ENCODE data around the gene TRIM17.
A peak's percentile ranks its signal among the peaks of the same experiment; 100 is the strongest.

The TRIM17 gene

DNA sequence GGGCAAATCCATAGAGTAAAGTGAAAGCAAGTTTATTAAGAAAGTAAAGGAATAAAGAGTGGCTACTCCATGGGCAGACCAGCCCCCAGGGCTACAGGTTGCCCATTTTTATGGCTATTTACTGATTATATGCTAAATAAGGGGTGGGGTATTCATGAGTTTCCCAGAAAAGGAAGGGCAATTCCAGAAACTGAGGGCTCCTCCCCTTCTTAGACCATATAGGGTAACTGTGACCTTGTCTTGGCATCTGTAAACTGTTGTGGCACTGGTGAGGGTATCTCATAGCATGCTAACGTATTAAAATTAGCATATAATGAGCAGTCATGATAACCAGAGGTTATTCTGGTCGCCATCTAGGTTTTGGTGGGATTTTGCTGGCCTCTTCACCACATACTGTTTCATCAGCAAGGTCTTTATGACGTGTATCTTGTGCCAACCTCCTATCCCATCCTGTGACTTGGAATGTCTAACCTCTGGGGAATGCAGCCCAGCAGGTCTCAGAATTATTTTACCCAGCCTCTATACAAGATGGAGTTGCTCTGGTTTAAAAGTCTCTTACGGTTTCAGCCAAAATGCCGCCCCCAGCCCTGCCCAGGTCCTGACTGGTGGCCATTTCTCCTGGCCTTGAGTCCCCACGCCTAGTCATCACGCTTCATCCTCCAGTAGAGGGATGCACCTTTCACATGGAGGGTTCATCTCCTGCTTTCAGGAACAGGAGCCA is 982 bp upstream of the TRIM17 start:
- Mint-ChIP-seq H3K4me1 (peaks cover 14% of the 10 kb centered on the region), H3K9me3 (peaks cover 4% of the 10 kb centered on the region), H3K27ac (no peak overlapping the region), H3K36me3 (peaks cover 5% of the 10 kb centered on the region), H3K4me3 (no peak overlapping the region), H3K27me3 (peaks cover 37% of the 10 kb centered on the region)
- DNase-seq (ENCODE audit: low spot score in 2 of 2) = no peak
- no peak for ATAC-seq (ENCODE audit: low read depth)

- peaks cover 14% of the 10 kb centered on the region for H3K4me1 Mint-ChIP-seq
- no peak for ATAC-seq (ENCODE audit: low read depth)
- H3K27me3 Mint-ChIP-seq = peaks cover 33% of the 10 kb centered on the region
- peak overlapping the region; percentile 32 for H3K4me3 Mint-ChIP-seq
- H3K27ac Mint-ChIP-seq = no peak overlapping the region
- H3K9me3 Mint-ChIP-seq = peaks cover 4% of the 10 kb centered on the region
- no peak for DNase-seq (ENCODE audit: low spot score in 2 of 2)
- peaks cover 2% of the 10 kb centered on the region for H3K36me3 Mint-ChIP-seq
Observed at GRCh38 chr1:228417061-228417460, 400 bp upstream of the TRIM17 start.

GRCh38 chr1:228415853-228416216 is 826 bp downstream of the TRIM17 start:
- peaks cover 2% of the 10 kb centered on the region for H3K9me3 Mint-ChIP-seq
- peaks cover 27% of the 10 kb centered on the region for H3K27me3 Mint-ChIP-seq
- no peak for ATAC-seq (ENCODE audit: low read depth)
- no peak for DNase-seq (ENCODE audit: low spot score in 2 of 2)
- peaks cover 14% of the 10 kb centered on the region for H3K4me1 Mint-ChIP-seq
- H3K4me3 Mint-ChIP-seq = peak overlapping the region; percentile 45
- H3K27ac Mint-ChIP-seq = no peak overlapping the region
- peaks cover 2% of the 10 kb centered on the region for H3K36me3 Mint-ChIP-seq

- Mint-ChIP-seq H3K4me1 (peaks cover 17% of the 10 kb centered on the region), H3K27me3 (peaks cover 26% of the 10 kb centered on the region), H3K9me3 (peaks cover under 1% of the 10 kb centered on the region), H3K27ac (no peak overlapping the region), H3K36me3 (peaks cover under 1% of the 10 kb centered on the region), H3K4me3 (no peak overlapping the region)
- DNase-seq (ENCODE audit: low spot score in 2 of 2) = no peak
- ATAC-seq (ENCODE audit: low read depth) = no peak
Observed at GRCh38 chr1:228415221-228415620, 1.4 kb downstream of the TRIM17 start.

GRCh38 chr1:228414511-228415211 is 2.0 kb downstream of the TRIM17 start:
- H3K27ac Mint-ChIP-seq = no peak overlapping the region
- ATAC-seq (ENCODE audit: low read depth) = no peak
- H3K27me3 Mint-ChIP-seq = peaks cover 22% of the 10 kb centered on the region
- no peak overlapping the region for H3K4me3 Mint-ChIP-seq
- no peaks in the 10 kb centered on the region for H3K9me3 Mint-ChIP-seq
- H3K4me1 Mint-ChIP-seq = peaks cover 17% of the 10 kb centered on the region
- no peak for DNase-seq (ENCODE audit: low spot score in 2 of 2)
- no peaks in the 10 kb centered on the region for H3K36me3 Mint-ChIP-seq

GRCh38 chr1:228413241-228414010 is 3.2 kb downstream of the TRIM17 start:
- no peaks in the 10 kb centered on the region for H3K9me3 Mint-ChIP-seq
- no peaks in the 10 kb centered on the region for H3K36me3 Mint-ChIP-seq
- H3K27me3 Mint-ChIP-seq = peaks cover 19% of the 10 kb centered on the region
- no peak overlapping the region for H3K4me3 Mint-ChIP-seq
- peaks cover 20% of the 10 kb centered on the region for H3K4me1 Mint-ChIP-seq
- DNase-seq (ENCODE audit: low spot score in 2 of 2) = no peak
- H3K27ac Mint-ChIP-seq = no peak overlapping the region
- ATAC-seq (ENCODE audit: low read depth) = no peak

DNA sequence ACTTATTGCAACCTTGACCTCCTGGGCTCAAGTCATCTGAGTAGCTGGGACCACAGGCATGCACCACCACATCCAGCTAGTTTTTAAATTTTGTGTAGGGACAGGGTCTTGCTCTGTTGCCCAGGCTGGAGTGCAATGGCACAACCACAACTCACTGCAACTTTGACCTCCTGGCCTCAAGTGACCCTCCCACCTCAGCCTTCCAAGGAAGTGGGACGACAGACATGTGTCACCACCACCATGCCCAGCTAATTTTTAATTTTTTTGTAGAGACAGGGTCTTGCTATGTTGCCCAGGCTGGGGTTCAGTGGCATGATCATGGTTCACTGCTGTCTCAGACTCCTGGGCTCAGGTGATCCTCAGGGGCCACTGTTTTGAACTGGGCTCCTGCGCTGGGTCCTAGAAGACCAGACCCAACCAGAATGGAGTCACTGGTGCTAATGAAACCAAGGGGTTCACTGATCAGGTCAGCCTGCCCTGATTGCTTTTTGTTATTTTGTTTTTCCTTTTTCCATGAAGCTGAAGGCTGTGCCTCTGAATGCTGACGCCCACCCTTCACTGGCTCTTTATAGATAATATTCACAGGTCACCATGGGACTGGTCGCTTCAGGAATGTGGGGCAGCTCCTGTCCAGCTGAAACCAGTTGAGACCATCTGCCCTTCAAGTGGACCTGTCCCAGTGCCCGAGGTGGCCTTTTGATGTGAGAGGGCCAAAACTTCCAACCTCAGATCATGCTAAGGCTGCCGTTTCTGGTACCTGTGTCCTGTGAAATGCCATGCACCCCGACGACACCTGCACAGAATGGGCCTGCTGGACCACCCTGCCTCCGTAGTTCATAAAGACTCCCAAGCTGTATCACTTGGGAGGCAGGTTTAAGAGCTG is 4.9 kb downstream of the TRIM17 start:
- no peak for ATAC-seq (ENCODE audit: low read depth)
- Mint-ChIP-seq H3K4me1 (peaks cover 21% of the 10 kb centered on the region), H3K36me3 (no peaks in the 10 kb centered on the region), H3K27me3 (peaks cover 11% of the 10 kb centered on the region), H3K4me3 (no peak overlapping the region), H3K27ac (no peak overlapping the region), H3K9me3 (no peaks in the 10 kb centered on the region)
- no peak for DNase-seq (ENCODE audit: low spot score in 2 of 2)

- no peak overlapping the region for H3K4me3 Mint-ChIP-seq
- peaks cover 8% of the 10 kb centered on the region for H3K27me3 Mint-ChIP-seq
- no peaks in the 10 kb centered on the region for H3K36me3 Mint-ChIP-seq
- no peak overlapping the region for H3K27ac Mint-ChIP-seq
- peaks cover 16% of the 10 kb centered on the region for H3K4me1 Mint-ChIP-seq
- DNase-seq (ENCODE audit: low spot score in 2 of 2) (no peak), ATAC-seq (ENCODE audit: low read depth) (no peak)
- no peaks in the 10 kb centered on the region for H3K9me3 Mint-ChIP-seq
Observed at GRCh38 chr1:228411121-228411520, 5.5 kb downstream of the TRIM17 start.

DNA sequence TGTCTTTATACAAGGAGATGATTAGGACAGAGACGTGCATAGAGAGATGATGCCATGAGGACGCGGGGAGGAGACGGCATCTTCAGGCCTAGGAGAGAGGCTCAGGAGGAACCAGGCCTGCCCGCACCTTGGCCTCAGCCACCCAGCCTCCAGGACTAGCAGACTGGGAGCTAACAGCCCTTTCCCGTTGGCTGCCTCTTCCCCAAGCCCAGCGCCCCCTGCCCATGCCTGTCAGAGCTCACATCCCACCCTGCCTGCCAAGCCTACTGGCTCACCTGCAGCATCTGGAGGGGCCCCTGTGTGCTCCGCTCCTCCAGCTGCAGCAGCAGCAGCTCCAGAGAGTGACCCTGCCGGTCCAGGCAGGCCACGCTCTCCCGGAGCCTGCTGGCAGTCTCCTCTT is 6.0 kb downstream of the TRIM17 start:
- Mint-ChIP-seq H3K27ac (no peak overlapping the region), H3K9me3 (no peaks in the 10 kb centered on the region), H3K4me3 (no peak overlapping the region), H3K27me3 (peaks cover 3% of the 10 kb centered on the region), H3K36me3 (no peaks in the 10 kb centered on the region), H3K4me1 (peaks cover 16% of the 10 kb centered on the region)
- ATAC-seq (ENCODE audit: low read depth) (no peak), DNase-seq (ENCODE audit: low spot score in 2 of 2) (no peak)

DNA sequence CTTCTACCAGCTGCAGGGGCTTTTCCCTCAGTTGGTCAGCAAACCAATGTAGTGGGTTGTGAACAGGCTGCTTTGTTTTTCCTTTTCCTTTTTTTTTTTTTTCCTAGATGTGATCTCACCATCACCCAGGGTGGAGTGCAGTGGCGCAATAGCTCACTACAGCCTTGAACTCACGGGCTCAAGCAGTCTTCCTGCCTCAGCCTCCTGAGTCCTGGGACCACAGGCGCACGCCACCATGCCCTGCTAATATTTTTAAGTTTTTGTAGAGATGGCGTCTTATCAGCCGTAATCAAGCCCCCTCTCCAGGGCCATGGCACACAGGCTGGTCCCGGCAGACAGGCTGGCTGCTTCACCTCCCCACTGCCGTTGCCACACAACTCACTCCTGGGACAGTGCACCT is 6.6 kb downstream of the TRIM17 start:
- Mint-ChIP-seq H3K36me3 (no peaks in the 10 kb centered on the region), H3K9me3 (no peaks in the 10 kb centered on the region), H3K27me3 (no peaks in the 10 kb centered on the region), H3K27ac (no peak overlapping the region), H3K4me3 (no peak overlapping the region), H3K4me1 (peaks cover 18% of the 10 kb centered on the region)
- DNase-seq (ENCODE audit: low spot score in 2 of 2) (no peak), ATAC-seq (ENCODE audit: low read depth) (no peak)

GRCh38 chr1:228408869-228409805 is 7.5 kb downstream of the TRIM17 start:
- DNase-seq (ENCODE audit: low spot score in 2 of 2) (no peak), ATAC-seq (ENCODE audit: low read depth) (no peak)
- Mint-ChIP-seq H3K27ac (no peak overlapping the region), H3K27me3 (no peaks in the 10 kb centered on the region), H3K4me3 (no peak overlapping the region), H3K4me1 (peaks cover 24% of the 10 kb centered on the region), H3K36me3 (peaks cover 3% of the 10 kb centered on the region), H3K9me3 (no peaks in the 10 kb centered on the region)

DNA sequence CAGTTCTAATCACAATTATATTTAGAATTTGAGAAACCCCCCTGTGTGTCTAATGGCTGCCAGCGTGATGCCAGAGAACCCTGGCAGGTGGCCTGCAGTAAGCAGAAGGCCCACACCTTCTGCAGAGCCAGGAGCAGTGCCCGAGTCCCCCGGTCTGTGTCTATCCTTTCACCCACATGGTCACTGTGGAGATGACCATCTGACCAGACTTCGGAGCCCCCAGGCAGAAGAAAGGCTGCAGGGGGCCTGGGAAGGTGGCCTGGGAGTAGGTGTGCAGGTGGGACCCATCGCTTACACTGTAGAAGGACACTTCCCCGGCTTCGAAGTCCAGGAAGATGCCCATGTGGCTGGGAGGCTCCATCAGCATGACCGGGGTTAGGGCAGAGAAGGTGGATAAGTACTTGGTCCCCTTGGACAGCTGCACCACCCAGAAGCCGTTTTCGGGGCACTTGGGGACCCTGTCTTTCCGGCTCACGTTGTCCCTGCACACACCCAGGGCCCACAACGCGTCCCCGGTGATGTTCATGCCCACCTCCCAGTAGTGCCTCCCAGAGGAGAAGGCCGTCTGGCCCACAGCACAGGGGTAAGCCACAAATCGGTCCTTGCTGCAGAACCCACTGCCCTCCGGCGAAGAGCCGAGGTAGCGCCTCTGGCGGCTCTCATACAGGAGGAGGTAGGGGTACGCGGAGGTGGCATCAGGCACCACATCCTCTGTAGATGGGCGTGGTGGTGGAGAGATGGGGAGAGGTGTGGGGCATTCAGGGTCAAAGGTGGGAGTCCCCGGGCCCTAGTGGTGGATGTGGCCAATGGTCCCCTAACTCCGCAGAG is 8.4 kb downstream of the TRIM17 start:
- Mint-ChIP-seq H3K27me3 (no peaks in the 10 kb centered on the region), H3K4me1 (peaks cover 30% of the 10 kb centered on the region), H3K27ac (no peak overlapping the region), H3K4me3 (peak overlapping the region; percentile 96), H3K36me3 (peaks cover 6% of the 10 kb centered on the region), H3K9me3 (no peaks in the 10 kb centered on the region)
- ATAC-seq (ENCODE audit: low read depth) = no peak
- no peak for DNase-seq (ENCODE audit: low spot score in 2 of 2)

All from memory B cell (primary cell).